GM19025 (cell line): Measurements from ENCODE around the gene PIGR.
A peak's percentile ranks its signal among the peaks of the same experiment; 100 is the strongest.

Experiments used
- ATAC-seq: cut with Tn5 transposase; IDR thresholded peaks from one replicate; pipeline ENCODE4 v1.9.1; 2021; ENCODE audit warnings: mild to moderate bottlenecking, low read depth, moderate library complexity; ENCODE audit not compliant: unreplicated experiment

Gene PIGR

DNA sequence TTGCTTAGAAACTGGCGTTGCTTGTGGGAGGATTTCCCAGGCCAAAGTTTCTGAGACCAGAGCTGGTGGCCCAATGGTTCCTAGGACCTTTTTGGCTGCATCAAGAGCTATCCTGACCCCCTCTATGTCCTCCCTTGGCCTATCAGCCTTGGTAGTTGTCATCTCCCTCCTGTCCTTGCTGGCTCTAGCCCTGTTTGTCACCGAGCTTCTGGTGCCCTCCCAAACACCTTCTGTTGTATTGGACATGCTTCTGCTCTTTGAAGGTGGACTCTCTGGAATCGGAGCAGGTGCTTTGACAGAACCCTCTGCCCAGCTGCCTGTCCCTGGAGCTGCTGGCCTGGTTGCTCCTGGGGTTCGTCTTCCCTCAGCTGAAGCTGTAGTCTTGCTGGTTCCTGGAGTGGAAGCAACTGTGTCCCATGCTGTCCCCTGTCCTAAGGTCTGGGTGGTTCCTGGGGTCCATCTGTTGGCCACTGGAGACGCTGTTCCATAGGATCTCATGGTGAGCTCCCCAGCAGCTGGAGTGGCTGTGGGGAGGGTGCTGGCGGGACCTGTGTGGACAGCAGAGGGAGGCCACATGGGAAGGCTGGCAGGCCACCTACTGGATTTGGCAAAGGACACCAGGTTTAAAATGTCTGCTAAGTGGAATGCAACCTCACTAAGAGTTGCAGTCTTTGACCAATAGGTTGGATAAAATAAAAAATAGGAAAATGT, 14.6 kb upstream of the PIGR start:
- no peak for ATAC-seq

DNA sequence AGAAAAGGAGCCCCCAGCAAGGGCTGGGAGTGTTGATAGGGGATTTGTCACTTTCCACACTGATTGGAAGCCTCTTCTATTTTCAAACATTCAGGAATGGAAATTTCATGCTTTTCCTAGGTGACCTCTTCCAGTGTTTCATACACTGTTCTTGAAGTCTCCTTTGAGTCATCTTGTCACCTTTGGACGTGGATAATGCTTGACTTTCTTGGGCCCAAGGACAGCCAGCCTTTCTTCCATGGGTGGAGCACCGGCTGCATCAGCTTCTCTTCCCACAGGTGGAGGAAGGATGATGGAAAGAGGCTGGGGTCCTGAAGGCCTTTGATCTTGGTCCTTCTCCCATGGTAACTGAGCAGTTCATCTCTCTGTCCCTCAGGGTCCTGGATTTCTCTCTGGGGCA, 11.9 kb upstream of the PIGR start:
- ATAC-seq = no peak

GRCh38 chr1:206957639-206958038, 11.4 kb upstream of the PIGR start:
- ATAC-seq = no peak

DNA sequence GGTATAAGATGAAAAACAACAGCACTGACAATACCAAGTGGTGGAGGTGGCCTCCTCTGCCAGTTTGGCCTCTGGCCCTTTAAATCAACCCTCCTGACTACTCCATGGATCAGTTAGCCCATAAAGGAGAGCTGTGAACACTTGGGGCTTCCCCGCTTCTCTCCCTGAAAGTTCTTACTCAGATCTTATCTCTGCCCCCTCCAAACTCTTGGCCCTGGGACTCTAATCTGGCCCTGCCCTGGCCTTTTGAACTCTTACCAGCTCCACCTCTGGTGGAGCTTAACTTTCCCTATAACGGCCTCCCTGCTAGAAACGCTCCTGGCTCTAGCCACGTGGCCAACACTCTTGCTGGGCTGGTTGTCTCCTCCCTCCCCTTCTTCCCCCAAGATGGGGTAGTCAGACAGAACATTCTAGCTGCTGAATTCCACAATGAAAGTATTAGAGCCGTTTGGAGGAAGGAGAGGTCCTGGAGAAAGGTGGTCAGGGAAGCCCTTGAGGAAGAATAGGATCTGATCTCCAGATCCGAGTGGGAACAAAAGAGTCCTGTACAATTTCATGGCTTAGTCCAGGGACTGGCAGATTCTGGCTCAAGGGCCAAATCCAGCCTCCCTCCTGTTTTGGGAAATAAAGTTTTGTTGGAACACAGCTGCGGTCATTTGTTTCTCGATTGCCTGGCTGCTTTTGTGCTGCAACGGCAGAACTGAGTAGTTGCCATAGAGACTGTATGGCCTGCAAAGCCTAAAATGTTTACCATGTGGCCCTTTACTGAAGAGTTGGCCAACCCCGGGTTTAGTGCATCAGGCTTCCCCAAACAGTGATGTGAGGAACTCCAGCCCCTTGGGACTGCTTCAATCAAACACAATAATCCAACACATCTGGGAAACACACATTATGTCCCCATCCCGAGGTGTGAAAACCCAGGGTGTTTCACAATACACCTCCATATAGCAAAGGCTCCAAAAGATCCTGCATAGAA, 9.5 kb upstream of the PIGR start:
- ATAC-seq = peak; percentile 54

GRCh38 chr1:206954459-206955342, 8.4 kb upstream of the PIGR start:
- ATAC-seq = no peak

DNA sequence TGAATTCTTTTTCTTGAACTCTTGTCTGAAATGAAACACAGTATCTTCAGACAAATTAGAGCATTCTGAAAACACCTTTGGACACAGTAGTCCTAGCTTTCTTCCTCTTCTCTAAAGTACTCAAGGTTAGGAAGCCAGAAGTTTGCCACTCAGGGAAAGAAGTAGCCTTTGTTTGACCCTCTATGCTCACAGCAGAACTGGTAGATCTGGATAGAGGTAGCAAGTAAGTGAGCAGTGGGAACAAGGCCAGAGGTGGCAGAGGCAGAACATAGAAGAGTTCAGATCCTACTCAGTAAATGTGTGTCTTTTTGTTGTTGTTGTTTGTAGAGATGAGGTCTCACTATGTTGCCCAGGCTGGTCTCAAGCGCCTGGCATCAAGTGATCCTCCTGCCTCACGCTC, 7.4 kb upstream of the PIGR start:
- no peak for ATAC-seq

DNA sequence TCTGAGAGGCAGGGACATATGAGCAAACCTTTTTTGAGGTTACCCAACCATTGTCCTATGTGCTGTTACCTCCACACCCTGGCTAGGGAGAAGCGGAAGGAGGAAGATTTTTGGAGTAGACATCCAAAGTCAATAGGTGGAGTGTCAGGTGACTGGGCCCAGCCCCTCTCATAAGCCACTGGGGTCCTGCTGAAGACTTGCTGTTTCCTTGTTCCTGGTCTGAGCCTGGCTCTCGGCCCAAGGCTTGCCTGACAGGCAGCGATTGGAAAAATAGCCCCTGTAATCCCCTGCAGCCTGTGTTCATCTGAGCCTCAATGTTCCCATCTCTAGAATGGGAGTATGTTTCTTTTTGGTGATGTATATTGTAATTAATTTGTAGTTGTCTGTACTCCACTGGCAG, 6.9 kb upstream of the PIGR start:
- ATAC-seq = no peak

DNA sequence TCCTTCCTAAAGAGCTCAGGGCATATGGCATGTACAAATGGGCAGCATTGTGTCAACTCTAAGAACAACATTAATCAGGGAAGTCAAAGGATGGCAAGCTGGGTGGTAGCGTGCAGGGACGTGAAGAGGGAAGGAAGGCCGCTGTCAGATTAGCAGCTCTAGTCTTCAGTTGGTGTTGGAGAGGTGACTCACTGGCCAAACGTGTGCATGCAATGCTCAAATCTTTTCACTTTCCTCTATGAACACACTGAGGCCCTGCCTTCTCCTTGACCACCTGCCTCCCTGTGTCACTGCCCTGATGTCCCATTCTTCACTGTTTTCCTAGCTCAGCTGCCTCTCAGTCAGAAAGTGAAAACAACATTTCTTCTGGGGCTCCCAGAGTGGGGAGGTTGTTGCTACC, 5.9 kb upstream of the PIGR start:
- no peak for ATAC-seq

DNA sequence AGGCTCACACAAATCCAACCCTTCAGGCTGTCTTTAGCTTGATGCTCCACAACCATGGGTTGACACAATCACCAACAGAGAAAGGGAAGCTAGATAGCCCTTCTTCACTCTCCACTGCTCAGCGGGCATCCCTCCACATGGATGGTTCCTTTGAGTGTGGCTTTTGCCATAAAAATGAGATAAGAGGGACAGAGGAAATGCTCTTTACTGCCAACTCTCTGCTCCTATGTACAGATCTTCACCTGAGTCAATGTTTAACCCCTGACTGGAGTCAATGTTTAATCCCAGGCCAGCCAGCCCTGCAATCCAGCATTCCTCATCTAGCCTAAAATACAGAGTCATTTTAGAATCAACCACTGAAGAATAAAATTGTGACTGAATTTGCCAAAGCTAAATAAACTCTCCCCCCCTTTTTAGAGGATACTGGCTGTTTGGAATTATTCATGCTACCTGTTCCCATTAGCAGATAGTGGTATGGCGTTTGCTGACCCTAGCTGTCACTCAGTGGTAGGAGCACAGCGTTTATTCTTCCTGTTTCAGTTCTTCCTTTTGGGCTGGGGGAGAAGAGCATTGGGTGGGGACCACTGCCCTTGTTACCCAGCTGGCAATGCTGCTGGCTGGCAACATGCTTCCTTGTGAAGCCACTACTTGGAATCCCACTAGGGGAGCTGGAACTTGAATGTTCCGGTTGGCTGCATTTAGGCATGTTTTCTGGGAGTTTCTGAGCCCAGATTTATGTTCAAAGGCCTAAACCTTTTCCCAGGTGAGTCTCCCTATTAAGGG, 5.2 kb upstream of the PIGR start:
- ATAC-seq = no peak

- no peak for ATAC-seq
These were observed 3.4 kb upstream of the PIGR start for GRCh38 chr1:206949641-206950040.

GRCh38 chr1:206949208-206949607, 2.9 kb upstream of the PIGR start:
- no peak for ATAC-seq

DNA sequence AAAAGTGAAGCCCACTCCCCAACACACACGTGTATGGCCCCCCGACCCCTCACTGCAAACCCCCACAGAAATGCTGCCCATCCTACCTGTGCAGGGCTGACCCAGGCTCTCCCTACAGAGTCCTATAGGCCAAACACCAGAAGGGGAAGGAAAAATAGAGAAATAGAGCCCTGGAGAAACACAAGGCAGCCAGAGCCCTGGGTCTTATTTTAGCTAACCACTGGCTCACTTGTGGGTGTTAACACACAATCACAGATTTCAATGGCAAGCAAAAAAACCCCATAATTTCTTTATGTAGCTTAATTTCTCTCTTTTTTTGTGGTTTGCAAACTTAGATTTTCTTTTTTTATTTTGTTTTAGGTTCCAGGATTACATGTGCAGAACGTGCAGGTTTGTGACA, 989 bp upstream of the PIGR start:
- no peak for ATAC-seq

DNA sequence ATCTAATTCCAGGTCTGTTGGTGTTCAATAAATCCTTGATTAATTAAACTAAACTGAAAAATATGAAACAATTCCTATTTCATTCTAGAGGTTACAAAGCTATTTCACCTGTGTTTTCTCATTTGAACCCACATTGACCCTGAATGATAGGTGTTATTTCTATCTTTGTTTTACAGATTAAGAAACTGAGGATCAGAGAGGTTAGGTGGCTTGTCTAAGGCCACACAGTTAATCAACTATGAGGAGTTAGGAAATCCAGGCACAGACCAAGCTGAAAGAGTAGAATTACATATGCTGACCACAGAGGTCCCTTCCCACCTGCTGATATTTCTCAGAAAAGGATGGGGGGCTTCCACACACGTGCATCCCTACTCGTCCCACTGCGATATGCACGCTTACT, 487 bp downstream of the PIGR start:
- no peak for ATAC-seq

- ATAC-seq = no peak
These were observed 1.6 kb downstream of the PIGR start for GRCh38 chr1:206944703-206945102.

- ATAC-seq = no peak
These were observed 4.4 kb downstream of the PIGR start for GRCh38 chr1:206941766-206942418.

DNA sequence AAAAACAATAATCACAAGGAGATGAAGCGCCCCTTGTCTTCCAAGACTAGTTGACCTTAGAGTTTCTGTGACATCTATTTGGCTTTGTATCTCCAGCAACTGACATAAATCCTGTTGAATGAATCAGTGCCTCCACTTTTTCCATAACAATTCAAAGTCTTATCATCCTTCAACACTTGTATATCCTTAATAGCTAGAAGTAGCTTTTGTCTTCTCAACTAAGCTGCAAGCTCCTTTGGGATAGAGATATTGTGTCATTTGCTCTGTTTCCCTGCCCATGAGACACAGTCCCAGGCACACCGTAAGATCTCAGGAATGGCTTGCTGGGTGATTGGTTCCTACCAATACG, 5.7 kb downstream of the PIGR start:
- ATAC-seq = no peak

- ATAC-seq = no peak
These were observed 6.3 kb downstream of the PIGR start for GRCh38 chr1:206939841-206940587.

DNA sequence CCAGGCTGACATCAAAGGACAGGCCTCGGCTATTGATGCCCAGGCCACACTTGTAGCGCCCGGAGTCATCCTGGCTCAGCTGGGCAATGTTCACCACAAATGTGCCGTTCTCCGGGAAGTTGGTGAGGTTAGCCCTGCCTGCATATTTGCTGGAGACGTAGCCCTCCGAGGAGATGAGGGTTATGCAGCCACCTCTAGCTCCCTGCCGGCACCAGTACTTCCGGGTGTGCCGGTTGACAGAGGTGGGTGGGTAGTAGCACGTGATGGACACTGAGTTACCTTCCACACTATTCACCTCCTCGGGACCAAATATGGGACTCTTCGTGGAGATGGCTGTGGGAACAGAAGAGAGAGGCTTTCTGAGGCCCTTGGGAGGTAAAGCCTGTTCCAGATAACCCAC, 7.1 kb downstream of the PIGR start:
- ATAC-seq = no peak

DNA sequence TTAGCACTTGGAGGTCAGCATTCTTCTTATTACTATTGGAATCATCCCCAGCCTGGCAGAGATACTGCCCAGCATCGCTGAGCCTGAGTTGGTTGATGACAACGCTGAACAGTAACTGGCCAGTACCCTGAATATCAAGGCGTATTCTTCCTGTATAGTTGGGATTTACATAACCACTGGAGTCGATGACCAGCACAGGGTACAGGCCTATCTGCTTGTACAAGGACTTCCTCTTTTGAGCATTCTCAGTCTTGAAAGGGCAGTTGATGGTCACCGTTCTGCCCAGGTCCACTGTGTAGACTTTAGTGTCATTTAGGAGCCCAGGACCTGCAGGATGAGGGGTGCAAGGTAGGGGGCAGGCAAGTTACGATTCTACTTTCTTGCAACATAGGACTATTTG, 8.8 kb downstream of the PIGR start:
- no peak for ATAC-seq
